H9 (cell line): ENCODE data around the gene DYRK3. TPM values are rescaled to one million over a fixed set of nuclear protein-coding genes. Genes with fewer than 3 reads are reported as not detected.

Experiments
- DNase-seq: peaks from one replicate; pipeline ENCODE4 v3.0.0-alpha.2; 2017
- H2AFZ ChIP-seq: one replicate; pipeline ENCODE4 v1.6.1; 2013; ENCODE audit warnings: mild to moderate bottlenecking, low read length, control low read depth, moderate library complexity
- H2AK5ac ChIP-seq: 2 replicates; pipeline ENCODE4 v1.6.1; 2013; ENCODE audit warnings: low read length, control low read depth, mixed read lengths; ENCODE audit not compliant: insufficient read length
- H2BK120ac ChIP-seq: one replicate; pipeline ENCODE4 v1.6.1; 2013; ENCODE audit warnings: low read depth, mild to moderate bottlenecking, low read length, control low read depth, inconsistent platforms; ENCODE audit not compliant: poor library complexity, severe bottlenecking
- H2BK12ac ChIP-seq: 2 replicates; pipeline ENCODE4 v1.6.1; 2013; ENCODE audit warnings: low read length, control low read depth, mixed read lengths, low read depth; ENCODE audit not compliant: insufficient read length
- H2BK15ac ChIP-seq: 2 replicates; pipeline ENCODE4 v1.6.1; 2013; ENCODE audit warnings: low read depth, low read length, control low read depth
- H2BK20ac ChIP-seq: one replicate; pipeline ENCODE4 v1.6.1; 2013; ENCODE audit warnings: low read depth, mild to moderate bottlenecking, low read length, control low read depth, inconsistent platforms; ENCODE audit not compliant: poor library complexity, severe bottlenecking
- H2BK5ac ChIP-seq: 2 replicates; pipeline ENCODE4 v1.6.1; 2013; ENCODE audit warnings: low read length, control low read depth, mixed read lengths; ENCODE audit not compliant: insufficient read length
- H3K14ac ChIP-seq: 2 replicates; pipeline ENCODE4 v1.6.1; 2013; ENCODE audit warnings: low read length, control low read depth; ENCODE audit not compliant: insufficient read depth
- H3K18ac ChIP-seq: 2 replicates; pipeline ENCODE4 v1.6.1; 2013; ENCODE audit warnings: low read depth, mild to moderate bottlenecking, mixed read lengths, low read length, control low read depth; ENCODE audit not compliant: insufficient read length
- H3K23ac ChIP-seq: 2 replicates; pipeline ENCODE4 v1.6.1; 2013; ENCODE audit warnings: low read length, control low read depth, mixed read lengths, low read depth; ENCODE audit not compliant: insufficient read length
- H3K23me2 ChIP-seq: 2 replicates; pipeline ENCODE4 v1.6.1; 2013; ENCODE audit warnings: low read depth, mild to moderate bottlenecking, mixed read lengths, low read length, control low read depth; ENCODE audit not compliant: insufficient read length, poor library complexity, severe bottlenecking
- H3K27ac ChIP-seq: 2 replicates; pipeline ENCODE4 v1.5.1; 2013; ENCODE audit warnings: low read length, control low read depth, mixed read lengths, low read depth; ENCODE audit not compliant: insufficient read length
- H3K27me3 ChIP-seq: 2 replicates; pipeline ENCODE4 v1.6.1; 2013; ENCODE audit warnings: low read length, control low read depth, inconsistent platforms; ENCODE audit not compliant: insufficient read depth
- H3K4ac ChIP-seq: 2 replicates; pipeline ENCODE4 v1.6.1; 2013; ENCODE audit warnings: low read depth, mild to moderate bottlenecking, control low read depth, inconsistent platforms, low read length, moderate library complexity
- H3K4me1 ChIP-seq: 2 replicates; pipeline ENCODE4 v1.6.1; 2013; ENCODE audit warnings: low read length, control low read depth, inconsistent platforms; ENCODE audit not compliant: insufficient read depth
- H3K4me2 ChIP-seq: 2 replicates; pipeline ENCODE4 v1.6.1; 2013; ENCODE audit warnings: low read length, control low read depth, mixed read lengths; ENCODE audit not compliant: insufficient read length, insufficient read depth
- H3K56ac ChIP-seq: 2 replicates; pipeline ENCODE4 v1.6.1; 2013; ENCODE audit warnings: low read depth, mild to moderate bottlenecking, mixed read lengths, low read length, control low read depth; ENCODE audit not compliant: insufficient read length
- H3K79me1 ChIP-seq: 2 replicates; pipeline ENCODE4 v1.6.1; 2013; ENCODE audit warnings: low read depth, mild to moderate bottlenecking, moderate library complexity, low read length, control low read depth, inconsistent platforms; ENCODE audit not compliant: insufficient read depth, poor library complexity, severe bottlenecking
- H3K79me2 ChIP-seq: 2 replicates; pipeline ENCODE4 v1.6.1; 2013; ENCODE audit warnings: low read length, control low read depth, inconsistent platforms; ENCODE audit not compliant: insufficient read depth
- H3K9ac ChIP-seq: 2 replicates; pipeline ENCODE4 v1.6.1; 2013; ENCODE audit warnings: low read length, control low read depth, mixed read lengths; ENCODE audit not compliant: insufficient read length; ENCODE audit errors: extremely low read depth
- H3K9me3 ChIP-seq: one replicate; pipeline ENCODE4 v1.6.1; 2013; ENCODE audit warnings: low read depth, low read length, inconsistent platforms; ENCODE audit not compliant: control insufficient read depth
- H3T11ph ChIP-seq: one replicate; pipeline ENCODE4 v1.6.1; 2013; ENCODE audit warnings: mild to moderate bottlenecking, low read length, control low read depth, inconsistent platforms
- H4K20me1 ChIP-seq: one replicate; pipeline ENCODE4 v1.6.1; 2013; ENCODE audit not compliant: control insufficient read depth, insufficient read length, insufficient read depth
- H4K5ac ChIP-seq: 2 replicates; pipeline ENCODE4 v1.6.1; 2013; ENCODE audit warnings: low read depth, mild to moderate bottlenecking, mixed read lengths, low read length, control low read depth; ENCODE audit not compliant: insufficient read length
- H4K8ac ChIP-seq: replicated peaks from 2 replicates; pipeline ENCODE4 v1.6.1; 2013; ENCODE audit warnings: low read length, control low read depth, mixed read lengths, low read depth; ENCODE audit not compliant: insufficient read length
- H4K91ac ChIP-seq: 2 replicates; pipeline ENCODE4 v1.6.1; 2013; ENCODE audit warnings: low read depth, mild to moderate bottlenecking, moderate library complexity, mixed read lengths, low read length, control low read depth; ENCODE audit not compliant: insufficient read length
- H3K27ac Mint-ChIP-seq, 3 experiments: 2 replicates in 2 of 3; 3 replicates in 1 of 3; pipeline ENCODE4 v1.8.0; 2020 to 2021; ENCODE audit warnings: mixed read lengths in 3 of 3, mild to moderate bottlenecking in 1 of 3, moderate library complexity in 1 of 3
- H3K27me3 Mint-ChIP-seq: 2 replicates; pipeline ENCODE4 v1.8.0; 2021; ENCODE audit warnings: low read depth, mild to moderate bottlenecking, moderate library complexity, mixed read lengths
- H3K36me3 Mint-ChIP-seq, 3 experiments: 2 replicates in 2 of 3; 3 replicates in 1 of 3; pipeline ENCODE4 v1.8.0; 2020 to 2021; ENCODE audit warnings: low read depth in 3 of 3, mixed read lengths in 3 of 3; ENCODE audit not compliant: insufficient read depth in 1 of 3
- H3K4me1 Mint-ChIP-seq, 2 experiments: 2 replicates each; pipeline ENCODE4 v1.8.0; 2020; ENCODE audit warnings: mixed read lengths in 2 of 2
- H3K4me3 Mint-ChIP-seq, 2 experiments: 2 replicates in 1 of 2; 3 replicates in 1 of 2; pipeline ENCODE4 v1.8.0; 2020 to 2021; ENCODE audit warnings: mild to moderate bottlenecking in 2 of 2, mixed read lengths in 2 of 2, moderate library complexity in 1 of 2
- H3K9me3 Mint-ChIP-seq, 2 experiments: 2 replicates in 1 of 2; 3 replicates in 1 of 2; pipeline ENCODE4 v1.8.0; 2020; ENCODE audit warnings: mild to moderate bottlenecking in 2 of 2, mixed read lengths in 2 of 2, moderate library complexity in 1 of 2
- WGBS: extraction: QIAGEN DNeasy Blood & Tissue Kit; methylation state at CpG from one replicate; pipeline ENCODE4 v1.1.7; 2013; ENCODE audit warnings: missing lambda C conversion rate, low lambda C conversion rate, mixed read lengths; ENCODE audit not compliant: insufficient read length; ENCODE audit errors: extremely low coverage; 5-methylcytosine and 5-hydroxymethylcytosine counted together
- total RNA-seq: library from RNA; stranded (reverse); gene quantifications from 2 replicates; pipeline ENCODE4 v1.2.1, GENCODE V29; 2021
- TF ChIP-seq, protein P1 (sequence below): fragments of 200-600 bp; sonication (generic); conservative IDR thresholded peaks from 3 replicates; pipeline ENCODE4 v1.8.0; 2021; ENCODE audit warnings: antibody characterized with exemption, mild to moderate bottlenecking

The DYRK3 gene
- total RNA-seq, 1 experiment from 2014 or later, result 4.7 TPM

DNA sequence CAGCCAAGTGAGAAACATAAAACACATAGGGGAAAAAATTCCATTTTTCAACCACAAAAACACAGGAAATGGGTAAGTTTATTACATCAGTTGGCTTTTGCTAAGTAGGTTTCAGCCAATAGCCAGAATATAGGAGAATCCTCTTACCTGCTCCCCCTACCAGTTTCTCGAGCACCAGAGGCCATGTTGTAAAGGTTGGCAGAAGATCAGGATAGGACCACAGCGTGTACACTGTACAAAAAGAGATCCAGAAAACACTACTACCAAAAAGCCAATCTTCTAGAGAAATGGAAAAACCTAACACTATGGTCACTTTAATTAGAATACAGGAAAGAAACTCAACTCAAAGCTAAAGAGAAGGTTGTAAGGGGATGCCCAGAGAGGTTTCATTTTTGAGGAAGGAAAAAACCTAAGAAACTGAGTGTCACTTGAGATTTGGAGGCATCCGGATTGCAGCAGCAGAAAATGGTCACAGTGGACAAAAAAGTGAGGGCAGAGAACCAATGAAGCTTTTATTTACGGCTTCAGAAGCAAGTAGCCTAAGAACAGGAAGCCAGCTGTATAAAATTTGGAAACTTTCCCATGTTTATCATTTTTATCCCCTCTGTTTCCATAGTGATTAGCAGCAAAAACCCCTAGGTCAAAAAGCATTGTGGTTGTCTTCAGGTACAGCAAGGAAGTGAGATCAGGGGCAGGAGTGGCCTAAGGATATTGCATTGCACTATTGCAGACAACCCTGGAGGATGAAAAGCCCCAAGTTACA, 25.9 kb upstream of the DYRK3 start:
- Mint-ChIP-seq H3K27ac (no peak overlapping the region), H3K4me3 (no peak overlapping the region), H3K27me3 (no peaks in the 10 kb centered on the region), H3K36me3 (peaks cover 0 to 24% (median 18%) of the 10 kb centered on the region in 3 experiments), H3K4me1 (peaks cover 9 to 12% of the 10 kb centered on the region in 2 experiments), H3K9me3 (no peaks in the 10 kb centered on the region)
- no peak for DNase-seq
- H3K14ac ChIP-seq, result no peak overlapping the region
- H3K9me3 ChIP-seq, result no peaks in the 10 kb centered on the region
- no peak overlapping the region for H3K18ac ChIP-seq
- no peak overlapping the region for H2BK5ac ChIP-seq
- no peak overlapping the region for H3T11ph ChIP-seq
- H2BK12ac ChIP-seq, result no peak overlapping the region
- H4K91ac ChIP-seq, result no peak overlapping the region
- no peak overlapping the region for H2BK20ac ChIP-seq
- peaks cover 7% of the 10 kb centered on the region for H3K23me2 ChIP-seq
- TF ChIP-seq, protein P1, sequence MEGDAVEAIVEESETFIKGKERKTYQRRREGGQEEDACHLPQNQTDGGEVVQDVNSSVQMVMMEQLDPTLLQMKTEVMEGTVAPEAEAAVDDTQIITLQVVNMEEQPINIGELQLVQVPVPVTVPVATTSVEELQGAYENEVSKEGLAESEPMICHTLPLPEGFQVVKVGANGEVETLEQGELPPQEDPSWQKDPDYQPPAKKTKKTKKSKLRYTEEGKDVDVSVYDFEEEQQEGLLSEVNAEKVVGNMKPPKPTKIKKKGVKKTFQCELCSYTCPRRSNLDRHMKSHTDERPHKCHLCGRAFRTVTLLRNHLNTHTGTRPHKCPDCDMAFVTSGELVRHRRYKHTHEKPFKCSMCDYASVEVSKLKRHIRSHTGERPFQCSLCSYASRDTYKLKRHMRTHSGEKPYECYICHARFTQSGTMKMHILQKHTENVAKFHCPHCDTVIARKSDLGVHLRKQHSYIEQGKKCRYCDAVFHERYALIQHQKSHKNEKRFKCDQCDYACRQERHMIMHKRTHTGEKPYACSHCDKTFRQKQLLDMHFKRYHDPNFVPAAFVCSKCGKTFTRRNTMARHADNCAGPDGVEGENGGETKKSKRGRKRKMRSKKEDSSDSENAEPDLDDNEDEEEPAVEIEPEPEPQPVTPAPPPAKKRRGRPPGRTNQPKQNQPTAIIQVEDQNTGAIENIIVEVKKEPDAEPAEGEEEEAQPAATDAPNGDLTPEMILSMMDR, result no peak
- no peak overlapping the region for H2AFZ ChIP-seq
- H2BK120ac ChIP-seq, result no peak overlapping the region
- no peak overlapping the region for H3K56ac ChIP-seq
- H4K5ac ChIP-seq, result no peak overlapping the region
- no peaks in the 10 kb centered on the region for H3K79me2 ChIP-seq
- no CpG with 5 or more reads among the region's 4 CpGs for WGBS
- no peak overlapping the region for H2AK5ac ChIP-seq
- no peak overlapping the region for H4K8ac ChIP-seq
- no peaks in the 10 kb centered on the region for H4K20me1 ChIP-seq
- no peak overlapping the region for H3K23ac ChIP-seq
- no peak overlapping the region for H3K4ac ChIP-seq
- no peak overlapping the region for H3K9ac ChIP-seq
- no peak overlapping the region for H3K4me2 ChIP-seq
- H2BK15ac ChIP-seq, result no peak overlapping the region
- no peaks in the 10 kb centered on the region for H3K4me1 ChIP-seq
- no peaks in the 10 kb centered on the region for H3K27me3 ChIP-seq
- no peaks in the 10 kb centered on the region for H3K79me1 ChIP-seq
- H3K27ac ChIP-seq, result no peak overlapping the region
